Measurements from ENCODE around the gene EIF5B.

The EIF5B gene

GRCh38 chr2:99377879-99378278, 40.7 kb downstream of the EIF5B start:
- Histone ChIP-seq H4K20me1 (ENCODE audit: insufficient read depth, low read length, poor library complexity, severe bottlenecking) (no peaks in the 10 kb centered on the region), H3K9me3 (ENCODE audit: insufficient read depth, low read depth, low read length) (no peaks in the 10 kb centered on the region; the same call in 1 of the 2 replicates), H3F3A (ENCODE audit: low read depth) (no peaks in the 10 kb centered on the region), H3K79me2 (ENCODE audit: insufficient read depth, low read length) (no peaks in the 10 kb centered on the region), H3K36me3 (ENCODE audit: insufficient read depth, low read length) (peaks cover 94% of the 10 kb centered on the region), H3K4me2 (ENCODE audit: low read depth, low read length, poor library complexity, severe bottlenecking) (no peak overlapping the region), H3K27me3 (ENCODE audit: insufficient read depth, low read length, poor library complexity, severe bottlenecking) (no peaks in the 10 kb centered on the region), H2AFZ (ENCODE audit: low read length) (no peak overlapping the region), H3K9ac (ENCODE audit: low read depth, low read length, poor library complexity, severe bottlenecking) (no peak overlapping the region), H3K4me1 (ENCODE audit: insufficient read depth, low read length, poor library complexity, severe bottlenecking) (no peaks in the 10 kb centered on the region), H3K9me2 (replicated peaks; ENCODE audit: low read depth, low read length) (no peaks in the 10 kb centered on the region), H3K4me3 (ENCODE audit: low read length, poor library complexity, severe bottlenecking) (no peak overlapping the region)
- TF ChIP-seq EZH2phosphoT487 (IDR thresholded peaks at IDR 0.05; ENCODE audit: borderline replicate concordance) = no peak
- TF ChIP-seq, protein P1, sequence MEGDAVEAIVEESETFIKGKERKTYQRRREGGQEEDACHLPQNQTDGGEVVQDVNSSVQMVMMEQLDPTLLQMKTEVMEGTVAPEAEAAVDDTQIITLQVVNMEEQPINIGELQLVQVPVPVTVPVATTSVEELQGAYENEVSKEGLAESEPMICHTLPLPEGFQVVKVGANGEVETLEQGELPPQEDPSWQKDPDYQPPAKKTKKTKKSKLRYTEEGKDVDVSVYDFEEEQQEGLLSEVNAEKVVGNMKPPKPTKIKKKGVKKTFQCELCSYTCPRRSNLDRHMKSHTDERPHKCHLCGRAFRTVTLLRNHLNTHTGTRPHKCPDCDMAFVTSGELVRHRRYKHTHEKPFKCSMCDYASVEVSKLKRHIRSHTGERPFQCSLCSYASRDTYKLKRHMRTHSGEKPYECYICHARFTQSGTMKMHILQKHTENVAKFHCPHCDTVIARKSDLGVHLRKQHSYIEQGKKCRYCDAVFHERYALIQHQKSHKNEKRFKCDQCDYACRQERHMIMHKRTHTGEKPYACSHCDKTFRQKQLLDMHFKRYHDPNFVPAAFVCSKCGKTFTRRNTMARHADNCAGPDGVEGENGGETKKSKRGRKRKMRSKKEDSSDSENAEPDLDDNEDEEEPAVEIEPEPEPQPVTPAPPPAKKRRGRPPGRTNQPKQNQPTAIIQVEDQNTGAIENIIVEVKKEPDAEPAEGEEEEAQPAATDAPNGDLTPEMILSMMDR (conservative IDR thresholded peaks at IDR 0.05; ENCODE audit: low read length) = no peak

DNA sequence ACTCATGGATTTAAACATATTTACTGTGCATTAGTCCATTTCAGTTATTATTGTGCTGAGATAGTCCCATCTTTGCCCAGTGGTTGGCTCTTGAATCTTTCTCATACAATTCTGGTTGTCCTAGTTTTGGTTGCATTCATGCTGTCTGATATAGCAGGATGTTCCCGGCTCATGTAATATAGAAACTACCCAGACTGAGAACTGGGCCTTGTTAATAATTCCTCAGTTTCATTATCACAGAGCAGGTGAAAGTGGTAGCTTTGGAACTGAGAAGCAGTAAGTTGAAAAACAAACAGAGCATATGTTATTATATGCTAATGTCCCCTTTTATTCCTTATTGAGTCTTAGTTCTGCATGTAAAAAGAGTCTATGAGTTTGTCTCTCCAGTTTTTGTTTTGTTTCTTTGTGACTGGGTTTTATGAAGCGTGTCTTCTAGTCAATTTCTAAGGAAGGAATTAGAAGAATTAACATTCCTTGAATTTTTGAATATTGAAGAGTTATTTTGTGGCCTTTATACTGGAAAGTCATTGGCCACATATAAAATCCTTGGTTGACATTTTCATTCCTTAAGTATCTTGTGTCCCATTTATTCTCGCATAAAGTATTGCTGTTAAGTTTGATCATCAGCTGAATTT, 43.3 kb downstream of the EIF5B start:
- Histone ChIP-seq H3K9ac (ENCODE audit: low read depth, low read length, poor library complexity, severe bottlenecking) (no peak overlapping the region), H3K9me3 (ENCODE audit: insufficient read depth, low read depth, low read length) (no peaks in the 10 kb centered on the region), H4K20me1 (ENCODE audit: insufficient read depth, low read length, poor library complexity, severe bottlenecking) (no peaks in the 10 kb centered on the region), H3K4me3 (ENCODE audit: low read length, poor library complexity, severe bottlenecking) (no peak overlapping the region), H3K4me1 (ENCODE audit: insufficient read depth, low read length, poor library complexity, severe bottlenecking) (no peaks in the 10 kb centered on the region), H3F3A (ENCODE audit: low read depth) (no peaks in the 10 kb centered on the region), H2AFZ (ENCODE audit: low read length) (no peak overlapping the region), H3K36me3 (ENCODE audit: insufficient read depth, low read length) (peaks cover 95% of the 10 kb centered on the region), H3K27me3 (ENCODE audit: insufficient read depth, low read length, poor library complexity, severe bottlenecking) (no peaks in the 10 kb centered on the region), H3K4me2 (ENCODE audit: low read depth, low read length, poor library complexity, severe bottlenecking) (no peak overlapping the region), H3K9me2 (replicated peaks; ENCODE audit: low read depth, low read length) (no peaks in the 10 kb centered on the region), H3K79me2 (ENCODE audit: insufficient read depth, low read length) (no peaks in the 10 kb centered on the region)
- TF ChIP-seq, protein P1 (conservative IDR thresholded peaks at IDR 0.05; ENCODE audit: low read length) = no peak
- TF ChIP-seq EZH2phosphoT487 (IDR thresholded peaks at IDR 0.05; ENCODE audit: borderline replicate concordance) = no peak

DNA sequence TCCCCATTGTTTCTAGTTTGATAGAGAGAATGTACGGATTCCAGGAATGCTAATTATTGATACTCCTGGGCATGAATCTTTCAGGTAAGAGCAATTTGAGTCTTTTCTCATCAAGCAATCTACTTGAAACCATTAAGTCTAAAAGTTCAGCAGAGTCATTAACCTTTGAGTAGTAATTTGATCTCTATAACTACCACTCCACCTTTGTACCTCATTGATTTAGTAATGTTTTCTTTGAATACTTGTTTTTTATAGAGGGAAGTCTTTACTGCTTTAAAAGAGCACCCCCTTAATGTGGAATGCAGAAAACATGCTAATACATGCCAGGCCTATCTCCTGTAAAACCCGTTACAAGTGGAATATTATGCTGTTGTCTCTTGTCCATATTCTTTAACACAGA, 45.0 kb downstream of the EIF5B start:
- Histone ChIP-seq H4K20me1 (ENCODE audit: insufficient read depth, low read length, poor library complexity, severe bottlenecking) (no peaks in the 10 kb centered on the region), H3F3A (ENCODE audit: low read depth) (no peaks in the 10 kb centered on the region), H3K4me3 (ENCODE audit: low read length, poor library complexity, severe bottlenecking) (no peak overlapping the region), H3K4me2 (ENCODE audit: low read depth, low read length, poor library complexity, severe bottlenecking) (no peak overlapping the region), H3K79me2 (ENCODE audit: insufficient read depth, low read length) (no peaks in the 10 kb centered on the region), H3K4me1 (ENCODE audit: insufficient read depth, low read length, poor library complexity, severe bottlenecking) (no peaks in the 10 kb centered on the region), H3K9me3 (ENCODE audit: insufficient read depth, low read depth, low read length) (no peaks in the 10 kb centered on the region), H3K27me3 (ENCODE audit: insufficient read depth, low read length, poor library complexity, severe bottlenecking) (no peaks in the 10 kb centered on the region), H3K36me3 (ENCODE audit: insufficient read depth, low read length) (peaks cover 87% of the 10 kb centered on the region), H3K9me2 (replicated peaks; ENCODE audit: low read depth, low read length) (no peaks in the 10 kb centered on the region), H2AFZ (ENCODE audit: low read length) (no peak overlapping the region), H3K9ac (ENCODE audit: low read depth, low read length, poor library complexity, severe bottlenecking) (no peak overlapping the region)
- TF ChIP-seq EZH2phosphoT487 (IDR thresholded peaks at IDR 0.05; ENCODE audit: borderline replicate concordance) = no peak
- TF ChIP-seq, protein P1 (conservative IDR thresholded peaks at IDR 0.05; ENCODE audit: low read length) = no peak
